Right kidney (tissue), 9 donors: Measurements from ENCODE around the gene PPT2.

Experiments
- DNase-seq: peaks from one replicate; pipeline ENCODE4 v3.0.0-alpha.2; 2016
- long read RNA-seq, 8 donors: transcript quantifications; one replicate each; lab custom pipeline, GENCODE V29; 2026

Gene PPT2
- long read RNA-seq, donor 1, transcript PPT2-244 (9 exons, 2,053 nt) = major isoform, 7 of 11 reads
- long read RNA-seq, donor 1, partial matches to known transcripts = 0 of 11 reads
- long read RNA-seq, donor 1, other reads (novel, unspliced or antisense) = 0 of 11 reads
- long read RNA-seq, donor 2, partial matches to known transcripts = 0 of 4 reads
- long read RNA-seq, donor 2, other reads (novel, unspliced or antisense) = 0 of 4 reads
- long read RNA-seq, donor 3, partial matches to known transcripts = 0 of 3 reads
- long read RNA-seq, donor 3, other reads (novel, unspliced or antisense) = 0 of 3 reads
- long read RNA-seq, donor 4, partial matches to known transcripts = 0 of 3 reads
- long read RNA-seq, donor 4, other reads (novel, unspliced or antisense) = 0 of 3 reads
- long read RNA-seq, donor 5, partial matches to known transcripts = 0 of 4 reads
- long read RNA-seq, donor 5, other reads (novel, unspliced or antisense) = 0 of 4 reads
- long read RNA-seq, donor 6, transcript PPT2-244 (9 exons, 2,053 nt) = major isoform, 5 of 9 reads
- long read RNA-seq, donor 6, partial matches to known transcripts = 0 of 9 reads
- long read RNA-seq, donor 6, other reads (novel, unspliced or antisense) = 0 of 9 reads
- long read RNA-seq, donor 7, partial matches to known transcripts = 0 of 5 reads
- long read RNA-seq, donor 7, other reads (novel, unspliced or antisense) = 0 of 5 reads
- long read RNA-seq, donor 8, partial matches to known transcripts = 0 of 8 reads
- long read RNA-seq, donor 8, other reads (novel, unspliced or antisense) = 0 of 8 reads

GRCh38 chr6:32153564-32154513, at the start of gene PPT2:
TSS of gene PPT2 (plus strand) at chr6:32154141. CDS start at chr6:32154595, 454 bp downstream.
- peak; percentile 89 for DNase-seq

GRCh38 chr6:32105433-32105832, 48.5 kb upstream of the PPT2 start:
- no peak for DNase-seq

- DNase-seq = no peak
These were observed 46.5 kb upstream of the PPT2 start for GRCh38 chr6:32107406-32107805.

- no peak for DNase-seq
These were observed 45.8 kb upstream of the PPT2 start for GRCh38 chr6:32108094-32108627.

- DNase-seq = no peak
These were observed 45.2 kb upstream of the PPT2 start for GRCh38 chr6:32108727-32109113.

- no peak for DNase-seq
These were observed 44.7 kb upstream of the PPT2 start, which contains the start of gene TNXB for GRCh38 chr6:32109114-32109764. TSS of gene TNXB (minus strand) at chr6:32109338. CDS start at chr6:32098198, 11,140 bp downstream.

GRCh38 chr6:32109765-32110160, 44.2 kb upstream of the PPT2 start:
- DNase-seq = no peak

GRCh38 chr6:32110632-32111031, 43.3 kb upstream of the PPT2 start:
- no peak for DNase-seq

- DNase-seq = no peak
These were observed 42.4 kb upstream of the PPT2 start for GRCh38 chr6:32111424-32112066.

- no peak for DNase-seq
These were observed 41.4 kb upstream of the PPT2 start for GRCh38 chr6:32112431-32112980.

GRCh38 chr6:32113386-32114352, 40.3 kb upstream of the PPT2 start:
- no peak for DNase-seq

- no peak for DNase-seq
These were observed 39.1 kb upstream of the PPT2 start for GRCh38 chr6:32114796-32115195.

- DNase-seq = no peak
These were observed 38.3 kb upstream of the PPT2 start for GRCh38 chr6:32115623-32116022.

GRCh38 chr6:32116674-32117073, 37.3 kb upstream of the PPT2 start:
- no peak for DNase-seq

GRCh38 chr6:32117461-32117860, 36.5 kb upstream of the PPT2 start:
- DNase-seq = no peak

GRCh38 chr6:32118782-32119628, 34.9 kb upstream of the PPT2 start:
- DNase-seq = peak; percentile 55

- no peak for DNase-seq
These were observed 33.3 kb upstream of the PPT2 start for GRCh38 chr6:32120573-32121059.

- DNase-seq = no peak
These were observed 30.3 kb upstream of the PPT2 start for GRCh38 chr6:32123681-32124080.
